ENCODE measurements around the gene SLC18A2. TPM values are rescaled to one million over a fixed set of nuclear protein-coding genes. Genes with fewer than 3 reads are reported as not detected.

Gene SLC18A2
- total and polyA plus RNA-seq, 2 donors (not counting 3 experiments of a cell fraction or from before 2014, with no cell fraction given), result not detected

DNA sequence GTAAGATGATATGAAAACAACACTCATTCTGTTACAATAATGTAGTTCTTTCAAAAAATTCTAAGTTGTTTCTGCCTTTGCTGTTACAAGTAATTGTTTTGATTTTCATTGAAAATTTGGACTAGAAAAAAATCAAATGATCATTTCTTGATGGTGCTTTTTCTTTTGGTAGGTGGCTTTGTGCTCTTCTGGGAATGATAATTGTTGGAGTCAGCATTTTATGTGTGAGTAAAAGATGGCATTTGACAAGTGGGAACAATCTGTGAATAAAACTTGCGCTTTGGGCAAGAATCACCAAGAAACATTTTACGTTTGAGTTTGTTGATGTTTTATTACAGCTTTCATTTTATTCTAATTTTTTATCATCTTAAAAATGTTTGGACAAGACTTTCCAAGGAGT, 25.9 kb downstream of the SLC18A2 start:
- Histone ChIP-seq H3K9me3 (replicated peaks; ENCODE audit: control insufficient read depth, insufficient read depth, low read length) (no peaks in the 10 kb centered on the region), H3K79me2 (ENCODE audit: control insufficient read depth, insufficient read depth, low read length) (no peaks in the 10 kb centered on the region), H3K4me1 (ENCODE audit: control insufficient read depth, extremely low read depth, insufficient read depth, low read length) (no peaks in the 10 kb centered on the region), H2AFZ (ENCODE audit: low read depth, low read length) (no peak overlapping the region), H3K36me3 (ENCODE audit: control insufficient read depth in 2 of 2, extremely low read depth in 1 of 2, insufficient read depth in 2 of 2, low read length in 2 of 2) (no peaks in the 10 kb centered on the region), H3K4me2 (ENCODE audit: insufficient read depth, low read length) (no peak overlapping the region), H3K9me1 (replicated peaks; ENCODE audit: control insufficient read depth, extremely low read depth, insufficient read depth, low read length) (no peaks in the 10 kb centered on the region), H4K20me1 (replicated peaks; ENCODE audit: control insufficient read depth, extremely low read depth, insufficient read depth, low read length) (no peaks in the 10 kb centered on the region), H3K27me3 (ENCODE audit: control insufficient read depth in 2 of 2, insufficient read depth in 2 of 2, low read length in 2 of 2) (no peaks in the 10 kb centered on the region), H3K27ac (ENCODE audit: insufficient read depth, low read depth, low read length) (no peak overlapping the region), H3K4me3 (replicated peaks in 1 of 3; ENCODE audit: insufficient read depth in 1 of 3, low read depth in 1 of 3, low read length in 3 of 3) (no peak overlapping the region), H3K9ac (replicated peaks; ENCODE audit: extremely low read depth, insufficient read depth, low read length) (no peak overlapping the region)
- dilution Hi-C loops (cut with MboI; ENCODE audit: extremely low pct_ligation_motif_present, low sequenced_read_pairs), result no loop called here
- POLR2A ChIA-PET, result no interaction called here
- DNase-seq (ENCODE audit: low read depth, low spot score) (no peak), FAIRE-seq (no peak)
- BruUV-seq (replicated peaks), result no TSS peak
- CTCF ChIA-PET, result interaction anchor here (1.0 to 1.5 kb wide), 5 partner anchors 11 to 470 kb away, joined by 3 to 4 read pairs (median 3); no protein-coding TSS in a partner anchor
- TF ChIP-seq POLR2A (IDR thresholded peaks at IDR 0.05; ENCODE audit: low read depth, low read length), result no peak
- no peak for TF ChIP-seq MYC (IDR thresholded peaks at IDR 0.05; ENCODE audit: low read depth, low read length)
- TF ChIP-seq, protein P1, sequence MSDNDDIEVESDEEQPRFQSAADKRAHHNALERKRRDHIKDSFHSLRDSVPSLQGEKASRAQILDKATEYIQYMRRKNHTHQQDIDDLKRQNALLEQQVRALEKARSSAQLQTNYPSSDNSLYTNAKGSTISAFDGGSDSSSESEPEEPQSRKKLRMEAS (IDR thresholded peaks at IDR 0.05; ENCODE audit: insufficient read depth, insufficient read length), result no peak
- no peak for TF ChIP-seq GATA2 (IDR thresholded peaks at IDR 0.05; ENCODE audit: insufficient read depth, insufficient read length, low read depth, low read length)
- TF ChIP-seq EZH2 (IDR thresholded peaks at IDR 0.05; ENCODE audit: borderline replicate concordance, low read depth, low read length, severe bottlenecking), result no peak
- TF ChIP-seq JUN (IDR thresholded peaks at IDR 0.05; ENCODE audit: borderline replicate concordance, insufficient read depth, insufficient read length, low read depth), result no peak
- no peak for TF ChIP-seq POLR2AphosphoS5 (IDR thresholded peaks at IDR 0.05; ENCODE audit: insufficient read depth, low read depth, low read length)
- TF ChIP-seq, protein P2, sequence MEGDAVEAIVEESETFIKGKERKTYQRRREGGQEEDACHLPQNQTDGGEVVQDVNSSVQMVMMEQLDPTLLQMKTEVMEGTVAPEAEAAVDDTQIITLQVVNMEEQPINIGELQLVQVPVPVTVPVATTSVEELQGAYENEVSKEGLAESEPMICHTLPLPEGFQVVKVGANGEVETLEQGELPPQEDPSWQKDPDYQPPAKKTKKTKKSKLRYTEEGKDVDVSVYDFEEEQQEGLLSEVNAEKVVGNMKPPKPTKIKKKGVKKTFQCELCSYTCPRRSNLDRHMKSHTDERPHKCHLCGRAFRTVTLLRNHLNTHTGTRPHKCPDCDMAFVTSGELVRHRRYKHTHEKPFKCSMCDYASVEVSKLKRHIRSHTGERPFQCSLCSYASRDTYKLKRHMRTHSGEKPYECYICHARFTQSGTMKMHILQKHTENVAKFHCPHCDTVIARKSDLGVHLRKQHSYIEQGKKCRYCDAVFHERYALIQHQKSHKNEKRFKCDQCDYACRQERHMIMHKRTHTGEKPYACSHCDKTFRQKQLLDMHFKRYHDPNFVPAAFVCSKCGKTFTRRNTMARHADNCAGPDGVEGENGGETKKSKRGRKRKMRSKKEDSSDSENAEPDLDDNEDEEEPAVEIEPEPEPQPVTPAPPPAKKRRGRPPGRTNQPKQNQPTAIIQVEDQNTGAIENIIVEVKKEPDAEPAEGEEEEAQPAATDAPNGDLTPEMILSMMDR (IDR thresholded peaks at IDR 0.05; ENCODE audit: extremely low read depth in 1 of 2, insufficient read depth in 1 of 2, low read depth in 1 of 2, low read length in 2 of 2), result no peak
- no peak for TF ChIP-seq FOS (IDR thresholded peaks at IDR 0.05; ENCODE audit: borderline replicate concordance, insufficient read depth, low read length)
- intact Hi-C loops (cut with micrococcal nuclease), result no loop called here

All from endothelial cell of umbilical vein (primary cell).